Measurements from ENCODE around the gene PITPNC1. TPM values are rescaled to one million over a fixed set of nuclear protein-coding genes. Genes with fewer than 3 reads are reported as not detected.
A peak's percentile ranks its signal among the peaks of the same experiment; 100 is the strongest.

PITPNC1 gene
- total and polyA plus RNA-seq, 2 of the 13 experiments (the other 11 are each of a cell fraction or from before 2014, with no cell fraction given), result 4.1 to 5.7 TPM

DNA sequence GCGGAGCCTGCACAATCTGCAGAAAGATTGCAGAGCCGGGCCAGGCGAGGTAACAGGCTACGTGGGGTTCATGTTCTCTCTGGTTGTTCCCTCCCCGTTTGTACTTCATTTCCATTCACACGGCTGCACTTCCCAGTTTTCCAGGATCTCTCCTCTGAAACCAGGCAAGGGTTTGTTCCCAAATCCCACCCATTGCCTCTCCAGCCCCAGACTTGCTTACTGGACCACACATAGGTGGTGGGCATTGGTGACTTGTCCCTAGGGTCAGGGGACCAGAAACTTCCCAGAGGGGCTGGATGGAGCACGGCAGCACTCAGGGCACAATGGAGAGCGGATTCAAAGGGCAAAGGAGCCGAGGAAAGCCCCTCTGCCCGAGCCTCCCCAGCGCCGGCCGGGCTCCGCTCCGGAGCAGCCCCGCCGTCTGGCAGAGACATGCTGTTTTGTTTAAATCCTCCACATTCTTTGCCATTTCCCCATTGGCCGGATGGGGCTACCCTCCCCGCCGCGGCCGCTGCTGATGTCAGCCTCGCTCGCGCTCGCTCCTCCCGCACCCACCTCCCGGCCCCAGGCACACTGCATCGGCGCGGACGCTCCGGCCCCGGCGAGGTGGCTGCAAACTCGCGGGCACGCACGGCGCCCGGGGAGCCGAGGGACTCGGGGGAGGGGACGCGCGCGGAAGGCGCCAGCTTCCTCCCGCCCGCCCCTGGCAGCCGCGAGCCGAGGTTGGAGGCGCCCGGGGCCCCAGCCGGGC is at the start of gene PITPNC1 (continued):
- TF ChIP-seq, protein P1, sequence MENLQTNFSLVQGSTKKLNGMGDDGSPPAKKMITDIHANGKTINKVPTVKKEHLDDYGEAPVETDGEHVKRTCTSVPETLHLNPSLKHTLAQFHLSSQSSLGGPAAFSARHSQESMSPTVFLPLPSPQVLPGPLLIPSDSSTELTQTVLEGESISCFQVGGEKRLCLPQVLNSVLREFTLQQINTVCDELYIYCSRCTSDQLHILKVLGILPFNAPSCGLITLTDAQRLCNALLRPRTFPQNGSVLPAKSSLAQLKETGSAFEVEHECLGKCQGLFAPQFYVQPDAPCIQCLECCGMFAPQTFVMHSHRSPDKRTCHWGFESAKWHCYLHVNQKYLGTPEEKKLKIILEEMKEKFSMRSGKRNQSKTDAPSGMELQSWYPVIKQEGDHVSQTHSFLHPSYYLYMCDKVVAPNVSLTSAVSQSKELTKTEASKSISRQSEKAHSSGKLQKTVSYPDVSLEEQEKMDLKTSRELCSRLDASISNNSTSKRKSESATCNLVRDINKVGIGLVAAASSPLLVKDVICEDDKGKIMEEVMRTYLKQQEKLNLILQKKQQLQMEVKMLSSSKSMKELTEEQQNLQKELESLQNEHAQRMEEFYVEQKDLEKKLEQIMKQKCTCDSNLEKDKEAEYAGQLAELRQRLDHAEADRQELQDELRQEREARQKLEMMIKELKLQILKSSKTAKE (CRISPR knock-in tag; IDR thresholded peaks at IDR 0.05; ENCODE audit: borderline replicate concordance), result no peak
- no peak for TF ChIP-seq ADNP (CRISPR knock-in tag; IDR thresholded peaks at IDR 0.05)
- TF ChIP-seq ZFP90 (CRISPR knock-in tag; IDR thresholded peaks at IDR 0.05; ENCODE audit: borderline replicate concordance), result no peak; the same call in 1 of the 2 replicates
- no peak for TF ChIP-seq ZNF121 (CRISPR knock-in tag; IDR thresholded peaks at IDR 0.05)
- TF ChIP-seq HNRNPH1 (optimal IDR thresholded peaks at IDR 0.05; ENCODE audit: low read depth, low read length), result no peak
- TF ChIP-seq MAFK (conservative IDR thresholded peaks at IDR 0.05 in 1 of 2, IDR thresholded peaks at IDR 0.05 in 1 of 2; ENCODE audit: low read length in 2 of 2), result no peak
- TF ChIP-seq, protein P2, sequence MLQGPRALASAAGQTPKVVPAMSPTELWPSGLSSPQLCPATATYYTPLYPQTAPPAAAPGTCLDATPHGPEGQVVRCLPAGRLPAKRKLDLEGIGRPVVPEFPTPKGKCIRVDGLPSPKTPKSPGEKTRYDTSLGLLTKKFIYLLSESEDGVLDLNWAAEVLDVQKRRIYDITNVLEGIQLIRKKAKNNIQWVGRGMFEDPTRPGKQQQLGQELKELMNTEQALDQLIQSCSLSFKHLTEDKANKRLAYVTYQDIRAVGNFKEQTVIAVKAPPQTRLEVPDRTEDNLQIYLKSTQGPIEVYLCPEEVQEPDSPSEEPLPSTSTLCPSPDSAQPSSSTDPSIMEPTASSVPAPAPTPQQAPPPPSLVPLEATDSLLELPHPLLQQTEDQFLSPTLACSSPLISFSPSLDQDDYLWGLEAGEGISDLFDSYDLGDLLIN (CRISPR knock-in tag; IDR thresholded peaks at IDR 0.05; ENCODE audit: borderline replicate concordance), result no peak
- TF ChIP-seq, protein P3, sequence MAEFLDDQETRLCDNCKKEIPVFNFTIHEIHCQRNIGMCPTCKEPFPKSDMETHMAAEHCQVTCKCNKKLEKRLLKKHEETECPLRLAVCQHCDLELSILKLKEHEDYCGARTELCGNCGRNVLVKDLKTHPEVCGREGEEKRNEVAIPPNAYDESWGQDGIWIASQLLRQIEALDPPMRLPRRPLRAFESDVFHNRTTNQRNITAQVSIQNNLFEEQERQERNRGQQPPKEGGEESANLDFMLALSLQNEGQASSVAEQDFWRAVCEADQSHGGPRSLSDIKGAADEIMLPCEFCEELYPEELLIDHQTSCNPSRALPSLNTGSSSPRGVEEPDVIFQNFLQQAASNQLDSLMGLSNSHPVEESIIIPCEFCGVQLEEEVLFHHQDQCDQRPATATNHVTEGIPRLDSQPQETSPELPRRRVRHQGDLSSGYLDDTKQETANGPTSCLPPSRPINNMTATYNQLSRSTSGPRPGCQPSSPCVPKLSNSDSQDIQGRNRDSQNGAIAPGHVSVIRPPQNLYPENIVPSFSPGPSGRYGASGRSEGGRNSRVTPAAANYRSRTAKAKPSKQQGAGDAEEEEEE (CRISPR knock-in tag; IDR thresholded peaks at IDR 0.05; ENCODE audit: borderline replicate concordance), result no peak
- no peak for TF ChIP-seq NR1H2 (CRISPR knock-in tag; IDR thresholded peaks at IDR 0.05; ENCODE audit: borderline replicate concordance, low read depth)
- TF ChIP-seq, protein P4, sequence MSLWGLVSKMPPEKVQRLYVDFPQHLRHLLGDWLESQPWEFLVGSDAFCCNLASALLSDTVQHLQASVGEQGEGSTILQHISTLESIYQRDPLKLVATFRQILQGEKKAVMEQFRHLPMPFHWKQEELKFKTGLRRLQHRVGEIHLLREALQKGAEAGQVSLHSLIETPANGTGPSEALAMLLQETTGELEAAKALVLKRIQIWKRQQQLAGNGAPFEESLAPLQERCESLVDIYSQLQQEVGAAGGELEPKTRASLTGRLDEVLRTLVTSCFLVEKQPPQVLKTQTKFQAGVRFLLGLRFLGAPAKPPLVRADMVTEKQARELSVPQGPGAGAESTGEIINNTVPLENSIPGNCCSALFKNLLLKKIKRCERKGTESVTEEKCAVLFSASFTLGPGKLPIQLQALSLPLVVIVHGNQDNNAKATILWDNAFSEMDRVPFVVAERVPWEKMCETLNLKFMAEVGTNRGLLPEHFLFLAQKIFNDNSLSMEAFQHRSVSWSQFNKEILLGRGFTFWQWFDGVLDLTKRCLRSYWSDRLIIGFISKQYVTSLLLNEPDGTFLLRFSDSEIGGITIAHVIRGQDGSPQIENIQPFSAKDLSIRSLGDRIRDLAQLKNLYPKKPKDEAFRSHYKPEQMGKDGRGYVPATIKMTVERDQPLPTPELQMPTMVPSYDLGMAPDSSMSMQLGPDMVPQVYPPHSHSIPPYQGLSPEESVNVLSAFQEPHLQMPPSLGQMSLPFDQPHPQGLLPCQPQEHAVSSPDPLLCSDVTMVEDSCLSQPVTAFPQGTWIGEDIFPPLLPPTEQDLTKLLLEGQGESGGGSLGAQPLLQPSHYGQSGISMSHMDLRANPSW (CRISPR knock-in tag; IDR thresholded peaks at IDR 0.05; ENCODE audit: borderline replicate concordance), result no peak
- TF ChIP-seq, protein P5, sequence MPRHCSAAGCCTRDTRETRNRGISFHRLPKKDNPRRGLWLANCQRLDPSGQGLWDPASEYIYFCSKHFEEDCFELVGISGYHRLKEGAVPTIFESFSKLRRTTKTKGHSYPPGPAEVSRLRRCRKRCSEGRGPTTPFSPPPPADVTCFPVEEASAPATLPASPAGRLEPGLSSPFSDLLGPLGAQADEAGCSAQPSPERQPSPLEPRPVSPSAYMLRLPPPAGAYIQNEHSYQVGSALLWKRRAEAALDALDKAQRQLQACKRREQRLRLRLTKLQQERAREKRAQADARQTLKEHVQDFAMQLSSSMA (CRISPR knock-in tag; IDR thresholded peaks at IDR 0.05), result no peak
- TF ChIP-seq ZNF773 (CRISPR knock-in tag; IDR thresholded peaks at IDR 0.05; ENCODE audit: borderline replicate concordance), result no peak
- TF ChIP-seq BCL6 (CRISPR knock-in tag; IDR thresholded peaks at IDR 0.05), result no peak
- TF ChIP-seq, protein P6, sequence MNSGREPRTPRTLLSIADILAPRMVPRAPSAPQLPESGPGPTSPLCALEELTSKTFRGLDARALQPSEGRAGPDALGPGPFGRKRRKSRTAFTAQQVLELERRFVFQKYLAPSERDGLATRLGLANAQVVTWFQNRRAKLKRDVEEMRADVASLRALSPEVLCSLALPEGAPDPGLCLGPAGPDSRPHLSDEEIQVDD (CRISPR knock-in tag; IDR thresholded peaks at IDR 0.05; ENCODE audit: borderline replicate concordance), result no peak
- TF ChIP-seq, protein P7, sequence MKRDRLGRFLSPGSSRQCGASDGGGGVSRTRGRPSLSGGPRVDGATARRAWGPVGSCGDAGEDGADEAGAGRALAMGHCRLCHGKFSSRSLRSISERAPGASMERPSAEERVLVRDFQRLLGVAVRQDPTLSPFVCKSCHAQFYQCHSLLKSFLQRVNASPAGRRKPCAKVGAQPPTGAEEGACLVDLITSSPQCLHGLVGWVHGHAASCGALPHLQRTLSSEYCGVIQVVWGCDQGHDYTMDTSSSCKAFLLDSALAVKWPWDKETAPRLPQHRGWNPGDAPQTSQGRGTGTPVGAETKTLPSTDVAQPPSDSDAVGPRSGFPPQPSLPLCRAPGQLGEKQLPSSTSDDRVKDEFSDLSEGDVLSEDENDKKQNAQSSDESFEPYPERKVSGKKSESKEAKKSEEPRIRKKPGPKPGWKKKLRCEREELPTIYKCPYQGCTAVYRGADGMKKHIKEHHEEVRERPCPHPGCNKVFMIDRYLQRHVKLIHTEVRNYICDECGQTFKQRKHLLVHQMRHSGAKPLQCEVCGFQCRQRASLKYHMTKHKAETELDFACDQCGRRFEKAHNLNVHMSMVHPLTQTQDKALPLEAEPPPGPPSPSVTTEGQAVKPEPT (CRISPR knock-in tag; IDR thresholded peaks at IDR 0.05; ENCODE audit: low read depth), result no peak; the same call in 1 of the 2 replicates
- TF ChIP-seq THAP11 (CRISPR knock-in tag; IDR thresholded peaks at IDR 0.05), result peak; percentile 47; the same call in 1 of the 2 replicates
